GM12878 (cell line): ENCODE data around the gene RPP30. TPM values are rescaled to one million over a fixed set of nuclear protein-coding genes. Genes with fewer than 3 reads are reported as not detected.
A peak's percentile ranks its signal among the peaks of the same experiment; 100 is the strongest.

Experiments
- ASH2L ChIP-seq: fragments of 300-600, 200-600 bp; sonication (generic); IDR thresholded peaks from 2 replicates; pipeline ENCODE4 v1.6.1; 2017; ENCODE audit warnings: low read depth, mild to moderate bottlenecking, borderline replicate concordance
- BMI1 ChIP-seq: fragments of 450-650 bp; IDR thresholded peaks from 2 replicates; pipeline ENCODE4 v1.6.1; 2016; ENCODE audit warnings: mild to moderate bottlenecking, moderate library complexity, borderline replicate concordance
- BRCA1 ChIP-seq: IDR thresholded peaks from 2 replicates; pipeline ENCODE4 v1.6.1; 2011; ENCODE audit warnings: low read depth, low read length, improper control_type of control experiment
- CREM ChIP-seq: IDR thresholded peaks from 2 replicates; pipeline ENCODE4 v1.6.1; 2014; ENCODE audit warnings: antibody characterized with exemption, low read depth
- EGR1 ChIP-seq, 2 experiments: IDR thresholded peaks; 1 replicate in 1 of 2; 2 replicates in 1 of 2; pipeline ENCODE4 v1.6.1; 2011 to 2012; ENCODE audit warnings: low read depth in 2 of 2, low read length in 2 of 2, borderline replicate concordance in 1 of 2, mild to moderate bottlenecking in 1 of 2, moderate library complexity in 1 of 2
- ELK1 ChIP-seq: IDR thresholded peaks from 2 replicates; pipeline ENCODE4 v1.6.1; 2012; ENCODE audit warnings: low read depth, low read length, improper control_type of control experiment
- ESRRA ChIP-seq: IDR thresholded peaks from 2 replicates; pipeline ENCODE4 v1.6.1; 2012; ENCODE audit warnings: mild to moderate bottlenecking, low read length, improper control_type of control experiment
- MTA2 ChIP-seq: fragments of 450-650 bp; IDR thresholded peaks from 2 replicates; pipeline ENCODE4 v1.6.1; 2016; ENCODE audit warnings: low read depth, mild to moderate bottlenecking, moderate library complexity
- PKNOX1 ChIP-seq: fragments of 450-650 bp; IDR thresholded peaks from 2 replicates; pipeline ENCODE4 v1.6.1; 2016; ENCODE audit warnings: mild to moderate bottlenecking
- POU2F2 ChIP-seq: IDR thresholded peaks from 3 replicates; pipeline ENCODE4 v1.6.1; 2011; ENCODE audit warnings: low read depth, mild to moderate bottlenecking, low read length, borderline replicate concordance
- RFX5 ChIP-seq: IDR thresholded peaks from 2 replicates; pipeline ENCODE4 v1.6.1; 2011; ENCODE audit warnings: low read depth, low read length, improper control_type of control experiment
- SMC3 ChIP-seq: IDR thresholded peaks from 2 replicates; pipeline ENCODE4 v1.6.1; 2011; ENCODE audit warnings: low read length, improper control_type of control experiment, borderline replicate concordance
- TCF3 ChIP-seq: IDR thresholded peaks from 2 replicates; pipeline ENCODE4 v1.6.1; 2012; ENCODE audit warnings: low read depth, mild to moderate bottlenecking, low read length, borderline replicate concordance; ENCODE audit not compliant: insufficient read depth
- WRNIP1 ChIP-seq: IDR thresholded peaks from 2 replicates; pipeline ENCODE4 v1.6.1; 2011; ENCODE audit warnings: low read depth, low read length, improper control_type of control experiment, borderline replicate concordance
- polyA plus RNA-seq, 11 experiments: library from polyadenylated mRNA; depleted of rRNA in 4 of 11; unstranded in 6 of 11; stranded (reverse) in 5 of 11; fragments of >200 nt; fragmentation: Nextera tagmentation in 4 of 11; fragmentation: Illumina TruSeq in 1 of 11; extraction: Ambion mirVana in 4 of 11; extraction: Trizol in 1 of 11; gene quantifications; 1 replicate in 1 of 11; 2 replicates in 10 of 11; pipeline versions ENCODE4 v1.2.1 to v1.2.3, GENCODE V29; 2011 to 2016; ENCODE audit warnings: inconsistent platforms in 2 of 11, missing spikeins in 2 of 11, low read depth in 1 of 11
- total RNA-seq, 4 experiments: library from RNA; depleted of rRNA in 3 of 4; stranded (reverse); fragments of >200 nt in 3 of 4; fragmentation: Illumina TruSeq in 1 of 4; extraction: Trizol in 1 of 4; gene quantifications; 2 replicates each; pipeline versions ENCODE4 v1.2.1 to v1.2.3, GENCODE V29; 2013 to 2021
- TF ChIP-seq, protein P1 (sequence below): fragments of 450-650 bp; IDR thresholded peaks from 2 replicates; pipeline ENCODE4 v1.6.1; 2017; ENCODE audit warnings: mild to moderate bottlenecking, moderate library complexity
- TF ChIP-seq, protein P2 (sequence below): IDR thresholded peaks from 2 replicates; pipeline ENCODE4 v1.6.1; 2011; ENCODE audit warnings: low read depth, mild to moderate bottlenecking, low read length, moderate library complexity, borderline replicate concordance; ENCODE audit errors: extremely low read depth
- TF ChIP-seq, protein P3 (sequence below): fragments of 450-650 bp; IDR thresholded peaks from 2 replicates; pipeline ENCODE4 v1.6.1; 2014; ENCODE audit warnings: mild to moderate bottlenecking

The RPP30 gene
- total and polyA plus RNA-seq, 10 of the 15 experiments (the other 5 are each of a cell fraction or from before 2014, with no cell fraction given): 48.0 to 208 (median 72.6) TPM

GRCh38 chr10:90857635-90858460 lies 13.9 kb upstream of the RPP30 start, which contains the start of gene HTR7 (continued):
- TF ChIP-seq, protein P1, sequence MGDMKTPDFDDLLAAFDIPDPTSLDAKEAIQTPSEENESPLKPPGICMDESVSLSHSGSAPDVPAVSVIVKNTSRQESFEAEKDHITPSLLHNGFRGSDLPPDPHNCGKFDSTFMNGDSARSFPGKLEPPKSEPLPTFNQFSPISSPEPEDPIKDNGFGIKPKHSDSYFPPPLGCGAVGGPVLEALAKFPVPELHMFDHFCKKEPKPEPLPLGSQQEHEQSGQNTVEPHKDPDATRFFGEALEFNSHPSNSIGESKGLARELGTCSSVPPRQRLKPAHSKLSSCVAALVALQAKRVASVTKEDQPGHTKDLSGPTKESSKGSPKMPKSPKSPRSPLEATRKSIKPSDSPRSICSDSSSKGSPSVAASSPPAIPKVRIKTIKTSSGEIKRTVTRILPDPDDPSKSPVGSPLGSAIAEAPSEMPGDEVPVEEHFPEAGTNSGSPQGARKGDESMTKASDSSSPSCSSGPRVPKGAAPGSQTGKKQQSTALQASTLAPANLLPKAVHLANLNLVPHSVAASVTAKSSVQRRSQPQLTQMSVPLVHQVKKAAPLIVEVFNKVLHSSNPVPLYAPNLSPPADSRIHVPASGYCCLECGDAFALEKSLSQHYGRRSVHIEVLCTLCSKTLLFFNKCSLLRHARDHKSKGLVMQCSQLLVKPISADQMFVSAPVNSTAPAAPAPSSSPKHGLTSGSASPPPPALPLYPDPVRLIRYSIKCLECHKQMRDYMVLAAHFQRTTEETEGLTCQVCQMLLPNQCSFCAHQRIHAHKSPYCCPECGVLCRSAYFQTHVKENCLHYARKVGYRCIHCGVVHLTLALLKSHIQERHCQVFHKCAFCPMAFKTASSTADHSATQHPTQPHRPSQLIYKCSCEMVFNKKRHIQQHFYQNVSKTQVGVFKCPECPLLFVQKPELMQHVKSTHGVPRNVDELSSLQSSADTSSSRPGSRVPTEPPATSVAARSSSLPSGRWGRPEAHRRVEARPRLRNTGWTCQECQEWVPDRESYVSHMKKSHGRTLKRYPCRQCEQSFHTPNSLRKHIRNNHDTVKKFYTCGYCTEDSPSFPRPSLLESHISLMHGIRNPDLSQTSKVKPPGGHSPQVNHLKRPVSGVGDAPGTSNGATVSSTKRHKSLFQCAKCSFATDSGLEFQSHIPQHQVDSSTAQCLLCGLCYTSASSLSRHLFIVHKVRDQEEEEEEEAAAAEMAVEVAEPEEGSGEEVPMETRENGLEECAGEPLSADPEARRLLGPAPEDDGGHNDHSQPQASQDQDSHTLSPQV: no peak
- TF ChIP-seq TCF3: 0 out of 2 replicates have a peak, but pooled peaks have one; percentile 33
- TF ChIP-seq ASH2L: no peak
- TF ChIP-seq BMI1: no peak; the same call in 1 of the 2 replicates
- TF ChIP-seq RFX5: no peak
- TF ChIP-seq EGR1 (IDR thresholded peaks at IDR 0.05; ENCODE audit: borderline replicate concordance in 1 of 2, low read depth in 2 of 2, low read length in 2 of 2): no peak
- no peak for TF ChIP-seq POU2F2
- no peak for TF ChIP-seq WRNIP1
- TF ChIP-seq PKNOX1: no peak
- TF ChIP-seq, protein P2, sequence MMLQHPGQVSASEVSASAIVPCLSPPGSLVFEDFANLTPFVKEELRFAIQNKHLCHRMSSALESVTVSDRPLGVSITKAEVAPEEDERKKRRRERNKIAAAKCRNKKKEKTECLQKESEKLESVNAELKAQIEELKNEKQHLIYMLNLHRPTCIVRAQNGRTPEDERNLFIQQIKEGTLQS: no peak
- TF ChIP-seq, protein P3, sequence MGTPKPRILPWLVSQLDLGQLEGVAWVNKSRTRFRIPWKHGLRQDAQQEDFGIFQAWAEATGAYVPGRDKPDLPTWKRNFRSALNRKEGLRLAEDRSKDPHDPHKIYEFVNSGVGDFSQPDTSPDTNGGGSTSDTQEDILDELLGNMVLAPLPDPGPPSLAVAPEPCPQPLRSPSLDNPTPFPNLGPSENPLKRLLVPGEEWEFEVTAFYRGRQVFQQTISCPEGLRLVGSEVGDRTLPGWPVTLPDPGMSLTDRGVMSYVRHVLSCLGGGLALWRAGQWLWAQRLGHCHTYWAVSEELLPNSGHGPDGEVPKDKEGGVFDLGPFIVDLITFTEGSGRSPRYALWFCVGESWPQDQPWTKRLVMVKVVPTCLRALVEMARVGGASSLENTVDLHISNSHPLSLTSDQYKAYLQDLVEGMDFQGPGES: no peak
- no peak for TF ChIP-seq BRCA1
- TF ChIP-seq MTA2: no peak
- no peak for TF ChIP-seq ELK1
- no peak for TF ChIP-seq SMC3
- no peak for TF ChIP-seq CREM
- no peak for TF ChIP-seq ESRRA
